Brain microvascular endothelial cell (primary cell): Measurements from ENCODE around the gene NEK2.

ENCODE experiments used
- DNase-seq: peaks from one replicate; pipeline ENCODE4 v3.0.0-alpha.2; 2020
- H3K27ac ChIP-seq: fragments of 250-450 bp; sonication (Bioruptor Pico); 2 replicates; pipeline ENCODE4 v1.5.1; 2020; ENCODE audit warnings: mild to moderate bottlenecking, moderate library complexity
- H3K27me3 ChIP-seq: fragments of 250-450 bp; sonication (Bioruptor Pico); replicated peaks from 2 replicates; pipeline ENCODE4 v1.5.1; 2020; ENCODE audit warnings: mild to moderate bottlenecking
- H3K36me3 ChIP-seq: fragments of 250-450 bp; sonication (Bioruptor Pico); replicated peaks from 2 replicates; pipeline ENCODE4 v1.5.1; 2020; ENCODE audit warnings: mild to moderate bottlenecking
- H3K4me3 ChIP-seq: 2 replicates; pipeline ENCODE4 v1.5.1; 2011; ENCODE audit warnings: low read depth, mild to moderate bottlenecking, control low read depth, low read length, moderate library complexity
- CTCF ChIP-seq: IDR thresholded peaks from 2 replicates; pipeline ENCODE4 v1.5.1; 2011; ENCODE audit warnings: low read depth, mild to moderate bottlenecking, moderate library complexity, low read length, control low read depth, inconsistent platforms; ENCODE audit errors: missing control alignments
- in situ Hi-C: cut with HindIII; loops from 2 replicates; pipeline ENCODE4 v1.10.0; 2017; ENCODE audit warnings: low sequenced_read_pairs, low pct_ligation_motif_present

The NEK2 gene

GRCh38 chr1:211714154-211714553 lies 38.7 kb upstream of the NEK2 start:
- no peak for TF ChIP-seq CTCF
- H3K27ac ChIP-seq: no peak overlapping the region
- no peak for DNase-seq
- no peaks in the 10 kb centered on the region for H3K36me3 ChIP-seq
- in situ Hi-C loops: no loop called here
- H3K27me3 ChIP-seq: no peaks in the 10 kb centered on the region
- H3K4me3 ChIP-seq: no peak overlapping the region

GRCh38 chr1:211713231-211713630 lies 37.8 kb upstream of the NEK2 start:
- no peaks in the 10 kb centered on the region for H3K27me3 ChIP-seq
- DNase-seq: no peak
- no peak overlapping the region for H3K4me3 ChIP-seq
- TF ChIP-seq CTCF: no peak
- no peaks in the 10 kb centered on the region for H3K36me3 ChIP-seq
- no peak overlapping the region for H3K27ac ChIP-seq
- in situ Hi-C loops: no loop called here

GRCh38 chr1:211711315-211711705 lies 35.9 kb upstream of the NEK2 start:
- H3K36me3 ChIP-seq: no peaks in the 10 kb centered on the region
- H3K27me3 ChIP-seq: no peaks in the 10 kb centered on the region
- no peak overlapping the region for H3K27ac ChIP-seq
- no peak for DNase-seq
- no peak overlapping the region for H3K4me3 ChIP-seq
- in situ Hi-C loops: no loop called here
- no peak for TF ChIP-seq CTCF

DNA sequence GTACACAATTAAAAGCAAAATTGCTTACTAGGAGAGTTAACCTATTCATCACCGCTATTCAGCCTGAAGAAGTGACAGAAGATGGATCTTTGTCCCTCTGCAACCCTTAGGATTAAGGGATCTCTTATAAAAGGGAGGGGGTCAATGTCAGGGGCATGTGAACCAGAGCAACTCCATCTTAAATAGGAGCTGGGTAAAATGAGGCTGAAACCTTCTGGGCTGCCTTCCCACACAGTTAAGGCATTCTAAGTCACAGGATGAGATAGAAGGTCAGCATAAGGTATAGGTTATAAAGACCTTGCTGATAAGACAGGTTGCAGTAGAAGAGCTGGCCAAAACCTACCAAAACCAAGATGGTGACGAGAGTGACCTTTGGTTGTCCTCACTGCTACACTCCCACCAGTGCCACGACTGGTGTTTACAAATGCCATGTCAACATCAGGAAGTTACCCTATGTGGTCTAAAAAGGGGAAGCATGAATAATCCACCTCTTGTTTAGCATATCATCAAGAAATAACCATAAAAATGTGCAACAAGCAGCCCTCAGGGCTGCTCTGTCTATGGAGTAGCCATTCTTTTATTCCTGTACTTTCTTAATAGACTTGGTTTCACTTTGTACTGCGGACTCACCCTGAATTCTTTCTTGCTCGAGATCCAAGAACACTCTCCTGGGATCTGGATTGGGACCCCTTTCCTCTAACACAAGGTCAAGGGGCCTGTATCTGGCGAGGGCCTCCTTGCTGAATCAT lies 35.3 kb upstream of the NEK2 start:
- in situ Hi-C loops: no loop called here
- H3K36me3 ChIP-seq: no peaks in the 10 kb centered on the region
- DNase-seq: no peak
- H3K27ac ChIP-seq: no peak overlapping the region
- TF ChIP-seq CTCF: no peak
- H3K27me3 ChIP-seq: no peaks in the 10 kb centered on the region
- no peak overlapping the region for H3K4me3 ChIP-seq

GRCh38 chr1:211708926-211709325 lies 33.5 kb upstream of the NEK2 start:
- DNase-seq: no peak
- H3K36me3 ChIP-seq: no peaks in the 10 kb centered on the region
- no peaks in the 10 kb centered on the region for H3K27me3 ChIP-seq
- H3K27ac ChIP-seq: no peak overlapping the region
- TF ChIP-seq CTCF: no peak
- H3K4me3 ChIP-seq: no peak overlapping the region
- in situ Hi-C loops: no loop called here

- Histone ChIP-seq H3K36me3 (no peaks in the 10 kb centered on the region), H3K27me3 (no peaks in the 10 kb centered on the region), H3K27ac (no peak overlapping the region), H3K4me3 (no peak overlapping the region)
- in situ Hi-C loops: no loop called here
- no peak for DNase-seq
- TF ChIP-seq CTCF: no peak
Observed at GRCh38 chr1:211708006-211708405, 32.6 kb upstream of the NEK2 start.
